ENCODE measurements around the gene CNOT11.
"Not testable (repeated sequence)": the region's sequence is repeated elsewhere in the genome, so short reads cannot be mapped to it uniquely, and the experiment has no call there.

Gene CNOT11

GRCh38 chr2:101208830-101209229, 43.9 kb upstream of the CNOT11 start:
- ATAC-seq, result no peak
- TF ChIP-seq ZFP3 (CRISPR knock-in tag; IDR thresholded peaks at IDR 0.05) (no peak), CREB5 (CRISPR knock-in tag; IDR thresholded peaks at IDR 0.05; ENCODE audit: low read depth) (no peak), PATZ1 (CRISPR knock-in tag; IDR thresholded peaks at IDR 0.05; ENCODE audit: borderline replicate concordance) (no peak), ZFP30 (CRISPR knock-in tag; IDR thresholded peaks at IDR 0.05) (no peak), ZNF565 (CRISPR knock-in tag; conservative IDR thresholded peaks at IDR 0.05; ENCODE audit: low read depth) (no peak), TCF4 (CRISPR knock-in tag; IDR thresholded peaks at IDR 0.05; ENCODE audit: borderline replicate concordance) (no peak)

- no peak for ATAC-seq
- TF ChIP-seq ZC3H10 (CRISPR knock-in tag; IDR thresholded peaks at IDR 0.05), result no peak
- no peak for TF ChIP-seq BACH2 (CRISPR knock-in tag; IDR thresholded peaks at IDR 0.05; ENCODE audit: borderline replicate concordance)
- TF ChIP-seq ZFP3 (CRISPR knock-in tag; IDR thresholded peaks at IDR 0.05), result no peak
- TF ChIP-seq ZNF565 (CRISPR knock-in tag; conservative IDR thresholded peaks at IDR 0.05; ENCODE audit: low read depth), result no peak
- TF ChIP-seq ARNTL (CRISPR knock-in tag; IDR thresholded peaks at IDR 0.05; ENCODE audit: borderline replicate concordance, low read depth), result no peak
- TF ChIP-seq ISL1 (CRISPR knock-in tag; IDR thresholded peaks at IDR 0.05), result no peak
- no peak for TF ChIP-seq POU6F1 (CRISPR knock-in tag; IDR thresholded peaks at IDR 0.05; ENCODE audit: borderline replicate concordance, low read depth)
- TF ChIP-seq SNAI2 (CRISPR knock-in tag; IDR thresholded peaks at IDR 0.05), result no peak
- no peak for TF ChIP-seq ZNF70 (CRISPR knock-in tag; IDR thresholded peaks at IDR 0.05)
- TF ChIP-seq ZNF8 (CRISPR knock-in tag; IDR thresholded peaks at IDR 0.05), result no peak
- no peak for TF ChIP-seq ZFP30 (CRISPR knock-in tag; IDR thresholded peaks at IDR 0.05)
- no peak for TF ChIP-seq RARB (CRISPR knock-in tag; IDR thresholded peaks at IDR 0.05)
- TF ChIP-seq CSDC2 (CRISPR knock-in tag; IDR thresholded peaks at IDR 0.05), result no peak
- TF ChIP-seq CSRNP3 (CRISPR knock-in tag; IDR thresholded peaks at IDR 0.05), result no peak
- no peak for TF ChIP-seq TOX (CRISPR knock-in tag; IDR thresholded peaks at IDR 0.05; ENCODE audit: borderline replicate concordance)
- TF ChIP-seq PATZ1 (CRISPR knock-in tag; IDR thresholded peaks at IDR 0.05; ENCODE audit: borderline replicate concordance), result no peak
- no peak for TF ChIP-seq TSHZ2 (CRISPR knock-in tag; IDR thresholded peaks at IDR 0.05)
- TF ChIP-seq OSR1 (CRISPR knock-in tag; IDR thresholded peaks at IDR 0.05), result no peak
- TF ChIP-seq PPARA (CRISPR knock-in tag; IDR thresholded peaks at IDR 0.05; ENCODE audit: borderline replicate concordance), result no peak
- no peak for TF ChIP-seq TCF4 (CRISPR knock-in tag; IDR thresholded peaks at IDR 0.05; ENCODE audit: borderline replicate concordance)
Observed at GRCh38 chr2:101219246-101219645, 33.4 kb upstream of the CNOT11 start.

- ATAC-seq, result not testable (repeated sequence)
Observed at GRCh38 chr2:101220091-101220490, 32.6 kb upstream of the CNOT11 start.
